ENCODE measurements around the gene KCNJ10.

KCNJ10 gene

GRCh38 chr1:159988006-159988405 is 82.0 kb downstream of the KCNJ10 start:
- H3K4me1 ChIP-seq (ENCODE audit: insufficient read depth, poor library complexity, severe bottlenecking) = no peaks in the 10 kb centered on the region
- DNase-seq (ENCODE audit: low spot score) (no peak), ATAC-seq (ENCODE audit: low read depth) (no peak)
- H3K4me3 ChIP-seq (ENCODE audit: severe bottlenecking) = no peak overlapping the region
- no peaks in the 10 kb centered on the region for H3K27me3 ChIP-seq (ENCODE audit: insufficient read depth, poor library complexity, severe bottlenecking)
- H3K27ac ChIP-seq (ENCODE audit: poor library complexity, severe bottlenecking) = no peak overlapping the region
- no peaks in the 10 kb centered on the region for H3K36me3 ChIP-seq (ENCODE audit: low read depth)
- no peak for TF ChIP-seq CTCF (IDR thresholded peaks at IDR 0.05; ENCODE audit: poor library complexity, severe bottlenecking)
- H3K9me3 ChIP-seq (ENCODE audit: severe bottlenecking) = no peaks in the 10 kb centered on the region

GRCh38 chr1:159987186-159987585 is 82.8 kb downstream of the KCNJ10 start:
- DNase-seq (ENCODE audit: low spot score) (no peak), ATAC-seq (ENCODE audit: low read depth) (no peak)
- H3K27me3 ChIP-seq (ENCODE audit: insufficient read depth, poor library complexity, severe bottlenecking) = no peaks in the 10 kb centered on the region
- no peak for TF ChIP-seq CTCF (IDR thresholded peaks at IDR 0.05; ENCODE audit: poor library complexity, severe bottlenecking)
- no peaks in the 10 kb centered on the region for H3K4me1 ChIP-seq (ENCODE audit: insufficient read depth, poor library complexity, severe bottlenecking)
- no peaks in the 10 kb centered on the region for H3K36me3 ChIP-seq (ENCODE audit: low read depth)
- H3K9me3 ChIP-seq (ENCODE audit: severe bottlenecking) = no peaks in the 10 kb centered on the region
- H3K27ac ChIP-seq (ENCODE audit: poor library complexity, severe bottlenecking) = no peak overlapping the region
- no peak overlapping the region for H3K4me3 ChIP-seq (ENCODE audit: severe bottlenecking)

- Histone ChIP-seq H3K36me3 (ENCODE audit: low read depth) (no peaks in the 10 kb centered on the region), H3K27me3 (ENCODE audit: insufficient read depth, poor library complexity, severe bottlenecking) (no peaks in the 10 kb centered on the region), H3K4me3 (ENCODE audit: severe bottlenecking) (no peak overlapping the region), H3K9me3 (ENCODE audit: severe bottlenecking) (no peaks in the 10 kb centered on the region), H3K27ac (ENCODE audit: poor library complexity, severe bottlenecking) (no peak overlapping the region), H3K4me1 (ENCODE audit: insufficient read depth, poor library complexity, severe bottlenecking) (no peaks in the 10 kb centered on the region)
- ATAC-seq (ENCODE audit: low read depth) (no peak), DNase-seq (ENCODE audit: low spot score) (no peak)
- TF ChIP-seq CTCF (IDR thresholded peaks at IDR 0.05; ENCODE audit: poor library complexity, severe bottlenecking) = no peak
These were observed 83.4 kb downstream of the KCNJ10 start for GRCh38 chr1:159986531-159986930.

- no peaks in the 10 kb centered on the region for H3K27me3 ChIP-seq (ENCODE audit: insufficient read depth, poor library complexity, severe bottlenecking)
- TF ChIP-seq CTCF (IDR thresholded peaks at IDR 0.05; ENCODE audit: poor library complexity, severe bottlenecking) = no peak
These were observed 83.9 kb downstream of the KCNJ10 start for GRCh38 chr1:159986093-159986492.

GRCh38 chr1:159985473-159985872 is 84.5 kb downstream of the KCNJ10 start:
- Histone ChIP-seq H3K36me3 (ENCODE audit: low read depth) (no peaks in the 10 kb centered on the region), H3K27ac (ENCODE audit: poor library complexity, severe bottlenecking) (no peak overlapping the region), H3K27me3 (ENCODE audit: insufficient read depth, poor library complexity, severe bottlenecking) (no peaks in the 10 kb centered on the region), H3K9me3 (ENCODE audit: severe bottlenecking) (no peaks in the 10 kb centered on the region), H3K4me3 (ENCODE audit: severe bottlenecking) (no peak overlapping the region), H3K4me1 (ENCODE audit: insufficient read depth, poor library complexity, severe bottlenecking) (no peaks in the 10 kb centered on the region)
- TF ChIP-seq CTCF (IDR thresholded peaks at IDR 0.05; ENCODE audit: poor library complexity, severe bottlenecking) = no peak
- no peak for DNase-seq (ENCODE audit: low spot score)
- no peak for ATAC-seq (ENCODE audit: low read depth)

More at GRCh38 chr1:159986093-159986492, 83.9 kb downstream of the KCNJ10 start:
- Histone ChIP-seq H3K4me1 (ENCODE audit: insufficient read depth, poor library complexity, severe bottlenecking) (no peaks in the 10 kb centered on the region), H3K36me3 (ENCODE audit: low read depth) (no peaks in the 10 kb centered on the region), H3K4me3 (ENCODE audit: severe bottlenecking) (no peak overlapping the region), H3K27ac (ENCODE audit: poor library complexity, severe bottlenecking) (no peak overlapping the region), H3K9me3 (ENCODE audit: severe bottlenecking) (no peaks in the 10 kb centered on the region)
- no peak for ATAC-seq (ENCODE audit: low read depth)
- no peak for DNase-seq (ENCODE audit: low spot score)

All from RWPE2 (cell line).